Measurements from ENCODE around the gene NOTCH2. TPM values are rescaled to one million over a fixed set of nuclear protein-coding genes. Genes with fewer than 3 reads are reported as not detected.

NOTCH2 gene
- total RNA-seq, 5 donors from 2014 or later (not counting 1 experiment from before 2014, with no cell fraction given) = 66.4 to 88.5 (median 77.8) TPM

- no peak for DNase-seq
- Mint-ChIP-seq H3K27me3 (no peaks in the 10 kb centered on the region), H3K27ac (no peak overlapping the region), H3K4me3 (no peak overlapping the region), H3K9me3 (no peaks in the 10 kb centered on the region), H3K36me3 (peaks cover 49% of the 10 kb centered on the region), H3K4me1 (peaks cover 0 to 6% (median 0%) of the 10 kb centered on the region in 3 donors)
- Histone ChIP-seq H3K27ac (ENCODE audit: low read length) (no peak overlapping the region), H3K36me3 (ENCODE audit: control insufficient read depth in 2 of 2, extremely low read depth in 1 of 2, insufficient read depth in 1 of 2, low read length in 1 of 2) (peaks cover 3 to 68% of the 10 kb centered on the region in 2 donors), H3K9me3 (no peaks in the 10 kb centered on the region), H3K4me1 (ENCODE audit: control insufficient read depth in 1 of 2, extremely low read depth in 1 of 2, insufficient read depth in 2 of 2, low read length in 2 of 2) (no peaks in the 10 kb centered on the region), H3K27me3 (replicated peaks in 1 of 2; ENCODE audit: control insufficient read depth in 2 of 2, extremely low read depth in 1 of 2, insufficient read depth in 2 of 2, low read length in 1 of 2) (no peaks in the 10 kb centered on the region), H3K4me3 (ENCODE audit: control insufficient read depth in 1 of 2, extremely low read depth in 1 of 2, low read length in 1 of 2) (no peak overlapping the region)
- 60% methylated on average over 1 of the region's 5 CpGs for WGBS (ENCODE audit: insufficient coverage)
- CTCF ChIA-PET = no interaction called here
- no peak for ATAC-seq (replicated peaks in 1 of 4)
- POLR2A ChIA-PET = no interaction called here
These were observed 116.0 kb downstream of the NOTCH2 start for GRCh38 chr1:119953266-119953998.

- H3K4me1 Mint-ChIP-seq = peaks cover 0 to 6% (median 0%) of the 10 kb centered on the region in 3 donors
- Histone ChIP-seq H3K36me3 (ENCODE audit: control insufficient read depth in 2 of 2, extremely low read depth in 1 of 2, insufficient read depth in 1 of 2, low read length in 1 of 2) (peaks cover 3 to 69% of the 10 kb centered on the region in 2 donors), H3K9me3 (no peaks in the 10 kb centered on the region), H3K27me3 (replicated peaks in 1 of 2; ENCODE audit: control insufficient read depth in 2 of 2, extremely low read depth in 1 of 2, insufficient read depth in 2 of 2, low read length in 1 of 2) (no peaks in the 10 kb centered on the region), H3K4me3 (ENCODE audit: control insufficient read depth in 1 of 2, extremely low read depth in 1 of 2, low read length in 1 of 2) (no peak overlapping the region), H3K4me1 (ENCODE audit: control insufficient read depth in 1 of 2, extremely low read depth in 1 of 2, insufficient read depth in 2 of 2, low read length in 2 of 2) (no peaks in the 10 kb centered on the region), H3K27ac (ENCODE audit: low read length) (no peak overlapping the region)
- ATAC-seq (replicated peaks in 1 of 4) (no peak), DNase-seq (no peak)
- H3K27ac Mint-ChIP-seq = no peak overlapping the region
- H3K27me3 Mint-ChIP-seq = no peaks in the 10 kb centered on the region
- CTCF ChIA-PET = interaction anchor here in 1 of 2 donors (0.6 kb wide), 1 partner anchor 15 kb away, joined by 5 read pairs; no protein-coding TSS in a partner anchor
- WGBS (ENCODE audit: insufficient coverage) = no CpG with 5 or more reads among the region's 5 CpGs
- POLR2A ChIA-PET = no interaction called here
- H3K9me3 Mint-ChIP-seq = no peaks in the 10 kb centered on the region
- no peak overlapping the region for H3K4me3 Mint-ChIP-seq
- H3K36me3 Mint-ChIP-seq = peaks cover 50% of the 10 kb centered on the region
These were observed 117.0 kb downstream of the NOTCH2 start for GRCh38 chr1:119952496-119952895.

- Histone ChIP-seq H3K36me3 (ENCODE audit: control insufficient read depth in 2 of 2, extremely low read depth in 1 of 2, insufficient read depth in 1 of 2, low read length in 1 of 2) (peaks cover 3 to 54% of the 10 kb centered on the region in 2 donors), H3K4me1 (ENCODE audit: control insufficient read depth in 1 of 2, extremely low read depth in 1 of 2, insufficient read depth in 2 of 2, low read length in 2 of 2) (no peaks in the 10 kb centered on the region), H3K9me3 (no peaks in the 10 kb centered on the region), H3K27ac (ENCODE audit: low read length) (no peak overlapping the region), H3K27me3 (replicated peaks in 1 of 2; ENCODE audit: control insufficient read depth in 2 of 2, extremely low read depth in 1 of 2, insufficient read depth in 2 of 2, low read length in 1 of 2) (no peaks in the 10 kb centered on the region), H3K4me3 (ENCODE audit: control insufficient read depth in 1 of 2, extremely low read depth in 1 of 2, low read length in 1 of 2) (no peak overlapping the region)
- Mint-ChIP-seq H3K4me1 (no peaks in the 10 kb centered on the region), H3K27ac (no peak overlapping the region), H3K4me3 (no peak overlapping the region), H3K9me3 (no peaks in the 10 kb centered on the region), H3K27me3 (no peaks in the 10 kb centered on the region), H3K36me3 (peaks cover 48% of the 10 kb centered on the region)
- ATAC-seq (replicated peaks in 1 of 4) = peak; percentile 54 to 77 (median 62)
- ChIA-PET CTCF (interaction anchor here (1.6 to 2.6 kb wide), 2 partner anchors 12 to 18 kb away, joined by 5 to 8 read pairs; no protein-coding TSS in a partner anchor), POLR2A (interaction anchor here in 1 of 2 donors (1.1 kb wide), 1 partner anchor 18 kb away, joined by 3 read pairs; no protein-coding TSS in a partner anchor)
- DNase-seq = peak; percentile 20 to 71 (median 56)
- WGBS (ENCODE audit: insufficient coverage) = 60% methylated on average over 5 of the region's 6 CpGs
These were observed 120.9 kb downstream of the NOTCH2 start for GRCh38 chr1:119948342-119949214.

GRCh38 chr1:119947468-119947867, 122.0 kb downstream of the NOTCH2 start:
- Histone ChIP-seq H3K9me3 (no peaks in the 10 kb centered on the region), H3K4me1 (ENCODE audit: control insufficient read depth in 1 of 2, extremely low read depth in 1 of 2, insufficient read depth in 2 of 2, low read length in 2 of 2) (no peaks in the 10 kb centered on the region), H3K27ac (ENCODE audit: low read length) (no peak overlapping the region), H3K4me3 (ENCODE audit: control insufficient read depth in 1 of 2, extremely low read depth in 1 of 2, low read length in 1 of 2) (no peak overlapping the region), H3K36me3 (ENCODE audit: control insufficient read depth in 2 of 2, extremely low read depth in 1 of 2, insufficient read depth in 1 of 2, low read length in 1 of 2) (peaks cover 3 to 44% of the 10 kb centered on the region in 2 donors), H3K27me3 (replicated peaks in 1 of 2; ENCODE audit: control insufficient read depth in 2 of 2, extremely low read depth in 1 of 2, insufficient read depth in 2 of 2, low read length in 1 of 2) (no peaks in the 10 kb centered on the region)
- POLR2A ChIA-PET = no interaction called here
- CTCF ChIA-PET = interaction anchor here (1.6 to 2.6 kb wide), 3 partner anchors 11 to 20 kb away, joined by 4 to 8 read pairs (median 5); no protein-coding TSS in a partner anchor
- Mint-ChIP-seq H3K9me3 (no peaks in the 10 kb centered on the region), H3K36me3 (peaks cover 42% of the 10 kb centered on the region), H3K27ac (no peak overlapping the region), H3K27me3 (no peaks in the 10 kb centered on the region), H3K4me1 (no peaks in the 10 kb centered on the region), H3K4me3 (no peak overlapping the region)
- no peak for DNase-seq
- 93% methylated on average over 2 of the region's 3 CpGs for WGBS (ENCODE audit: insufficient coverage)
- ATAC-seq (replicated peaks in 1 of 4) = no peak

GRCh38 chr1:119946724-119947123, 122.7 kb downstream of the NOTCH2 start:
- Mint-ChIP-seq H3K27me3 (no peaks in the 10 kb centered on the region), H3K27ac (peak overlapping the region in 1 of 2 donors; percentile 7), H3K4me3 (no peak overlapping the region), H3K9me3 (no peaks in the 10 kb centered on the region), H3K36me3 (peaks cover 43% of the 10 kb centered on the region), H3K4me1 (peaks cover 0 to 6% (median 2%) of the 10 kb centered on the region in 3 donors)
- no CpG with 5 or more reads among the region's 1 CpG for WGBS (ENCODE audit: insufficient coverage)
- H3K27me3 ChIP-seq (replicated peaks in 1 of 2; ENCODE audit: control insufficient read depth in 2 of 2, extremely low read depth in 1 of 2, insufficient read depth in 2 of 2, low read length in 1 of 2) = no peaks in the 10 kb centered on the region
- no peak overlapping the region for H3K4me3 ChIP-seq (ENCODE audit: control insufficient read depth in 1 of 2, extremely low read depth in 1 of 2, low read length in 1 of 2)
- no peaks in the 10 kb centered on the region for H3K4me1 ChIP-seq (ENCODE audit: control insufficient read depth in 1 of 2, extremely low read depth in 1 of 2, insufficient read depth in 2 of 2, low read length in 2 of 2)
- no peak for DNase-seq
- ATAC-seq (replicated peaks in 1 of 4) = no peak
- H3K9me3 ChIP-seq = no peaks in the 10 kb centered on the region
- H3K27ac ChIP-seq (ENCODE audit: low read length) = no peak overlapping the region
- peaks cover 3 to 37% of the 10 kb centered on the region in 2 donors for H3K36me3 ChIP-seq (ENCODE audit: control insufficient read depth in 2 of 2, extremely low read depth in 1 of 2, insufficient read depth in 1 of 2, low read length in 1 of 2)
- ChIA-PET CTCF (interaction anchor here in 1 of 2 donors (1.5 to 2.1 kb wide), 2 partner anchors 10 to 20 kb away, joined by 3 to 4 read pairs; no protein-coding TSS in a partner anchor), POLR2A (no interaction called here)

- peaks cover 50% of the 10 kb centered on the region for H3K36me3 Mint-ChIP-seq
- H3K9me3 ChIP-seq = no peaks in the 10 kb centered on the region
- no peak overlapping the region for H3K4me3 ChIP-seq (ENCODE audit: control insufficient read depth in 1 of 2, extremely low read depth in 1 of 2, low read length in 1 of 2)
- no peaks in the 10 kb centered on the region for H3K27me3 ChIP-seq (replicated peaks in 1 of 2; ENCODE audit: control insufficient read depth in 2 of 2, extremely low read depth in 1 of 2, insufficient read depth in 2 of 2, low read length in 1 of 2)
- WGBS (ENCODE audit: insufficient coverage) = no CpG with 5 or more reads among the region's 2 CpGs
- peaks cover 8 to 36% of the 10 kb centered on the region in 2 donors for H3K36me3 ChIP-seq (ENCODE audit: control insufficient read depth in 2 of 2, extremely low read depth in 1 of 2, insufficient read depth in 1 of 2, low read length in 1 of 2)
- ChIA-PET CTCF (no interaction called here), POLR2A (no interaction called here)
- H3K27ac Mint-ChIP-seq = no peak overlapping the region
- peaks cover 0 to 10% of the 10 kb centered on the region in 2 experiments for H3K4me1 ChIP-seq (ENCODE audit: control insufficient read depth in 1 of 2, extremely low read depth in 1 of 2, insufficient read depth in 2 of 2, low read length in 2 of 2)
- H3K4me3 Mint-ChIP-seq = no peak overlapping the region
- H3K27me3 Mint-ChIP-seq = no peaks in the 10 kb centered on the region
- DNase-seq (no peak), ATAC-seq (replicated peaks in 1 of 4) (no peak)
- no peak overlapping the region for H3K27ac ChIP-seq (ENCODE audit: low read length)
- no peaks in the 10 kb centered on the region for H3K9me3 Mint-ChIP-seq
- H3K4me1 Mint-ChIP-seq = peaks cover 9 to 19% (median 13%) of the 10 kb centered on the region in 3 donors
These were observed 126.2 kb downstream of the NOTCH2 start for GRCh38 chr1:119943216-119943615.
